WI38 (cell line): ENCODE results near the gene SPATA31E1.

Experiments
- H3K4me3 ChIP-seq: 2 replicates; pipeline ENCODE4 v1.5.1; 2011; ENCODE audit warnings: low read depth, mild to moderate bottlenecking, control low read depth, low read length
- TF ChIP-seq, protein P1 (sequence below): IDR thresholded peaks from 2 replicates; pipeline ENCODE4 v1.5.1; 2012; ENCODE audit warnings: low read depth, mild to moderate bottlenecking, control low read depth, low read length

The SPATA31E1 gene

DNA sequence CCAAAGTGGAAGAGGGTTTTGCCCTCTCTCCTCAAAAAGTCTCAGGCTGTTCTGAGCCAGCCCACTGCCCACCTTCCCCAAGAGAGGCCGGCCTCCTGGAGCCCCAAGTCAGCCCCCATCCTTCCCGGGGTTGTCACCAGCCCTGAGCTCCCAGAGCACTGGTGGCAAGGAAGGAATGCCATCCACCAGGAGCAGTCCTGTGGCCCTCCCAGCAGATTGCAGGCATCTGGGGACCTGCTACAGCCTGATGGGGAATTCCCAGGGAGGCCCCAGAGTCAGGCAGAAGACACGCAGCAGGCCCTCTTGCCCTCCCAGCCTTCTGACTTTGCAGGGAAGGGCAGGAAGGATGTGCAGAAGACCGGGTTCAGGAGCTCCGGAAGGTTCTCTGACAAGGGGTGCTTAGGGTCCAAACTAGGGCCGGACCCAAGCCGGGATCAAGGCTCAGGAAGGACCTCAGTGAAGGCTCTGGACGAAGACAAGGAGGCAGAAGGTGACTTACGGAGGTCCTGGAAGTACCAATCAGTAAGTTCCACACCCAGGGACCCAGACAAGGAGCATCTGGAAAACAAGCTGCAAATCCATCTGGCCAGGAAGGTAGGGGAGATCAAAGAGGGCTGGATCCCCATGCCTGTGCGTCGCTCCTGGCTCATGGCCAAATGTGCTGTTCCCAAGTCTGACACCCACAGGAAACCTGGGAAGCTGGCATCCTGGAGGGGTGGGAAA, 3.7 kb downstream of the SPATA31E1 start:
- TF ChIP-seq, protein P1, sequence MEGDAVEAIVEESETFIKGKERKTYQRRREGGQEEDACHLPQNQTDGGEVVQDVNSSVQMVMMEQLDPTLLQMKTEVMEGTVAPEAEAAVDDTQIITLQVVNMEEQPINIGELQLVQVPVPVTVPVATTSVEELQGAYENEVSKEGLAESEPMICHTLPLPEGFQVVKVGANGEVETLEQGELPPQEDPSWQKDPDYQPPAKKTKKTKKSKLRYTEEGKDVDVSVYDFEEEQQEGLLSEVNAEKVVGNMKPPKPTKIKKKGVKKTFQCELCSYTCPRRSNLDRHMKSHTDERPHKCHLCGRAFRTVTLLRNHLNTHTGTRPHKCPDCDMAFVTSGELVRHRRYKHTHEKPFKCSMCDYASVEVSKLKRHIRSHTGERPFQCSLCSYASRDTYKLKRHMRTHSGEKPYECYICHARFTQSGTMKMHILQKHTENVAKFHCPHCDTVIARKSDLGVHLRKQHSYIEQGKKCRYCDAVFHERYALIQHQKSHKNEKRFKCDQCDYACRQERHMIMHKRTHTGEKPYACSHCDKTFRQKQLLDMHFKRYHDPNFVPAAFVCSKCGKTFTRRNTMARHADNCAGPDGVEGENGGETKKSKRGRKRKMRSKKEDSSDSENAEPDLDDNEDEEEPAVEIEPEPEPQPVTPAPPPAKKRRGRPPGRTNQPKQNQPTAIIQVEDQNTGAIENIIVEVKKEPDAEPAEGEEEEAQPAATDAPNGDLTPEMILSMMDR: no peak
- H3K4me3 ChIP-seq: no peak overlapping the region

DNA sequence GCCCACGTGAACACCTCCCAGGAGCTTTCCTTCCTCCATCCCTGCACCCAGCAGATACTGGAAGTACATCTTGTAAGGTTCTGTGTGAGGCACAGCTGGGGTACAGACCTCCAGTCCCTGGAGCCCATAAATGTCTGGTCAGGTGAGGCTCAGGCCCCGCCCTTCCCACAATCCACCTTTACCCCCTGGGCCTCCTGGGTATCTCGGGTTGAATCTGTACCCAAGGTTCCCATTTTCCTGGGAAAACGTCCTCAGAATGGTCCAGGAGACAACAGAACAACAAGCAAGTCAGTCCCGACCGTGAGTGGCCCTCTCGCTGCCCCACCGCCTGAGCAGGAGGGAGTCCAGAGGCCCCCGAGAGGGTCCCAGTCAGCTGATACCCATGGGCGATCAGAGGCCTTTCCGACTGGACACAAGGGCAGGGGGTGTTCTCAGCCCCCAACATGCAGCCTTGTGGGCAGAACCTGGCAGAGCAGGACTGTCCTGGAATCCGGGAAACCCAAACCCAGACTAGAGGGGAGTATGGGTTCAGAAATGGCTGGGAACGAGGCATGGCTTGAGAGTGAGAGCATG, 4.3 kb downstream of the SPATA31E1 start:
- TF ChIP-seq, protein P1: no peak
- no peak overlapping the region for H3K4me3 ChIP-seq

DNA sequence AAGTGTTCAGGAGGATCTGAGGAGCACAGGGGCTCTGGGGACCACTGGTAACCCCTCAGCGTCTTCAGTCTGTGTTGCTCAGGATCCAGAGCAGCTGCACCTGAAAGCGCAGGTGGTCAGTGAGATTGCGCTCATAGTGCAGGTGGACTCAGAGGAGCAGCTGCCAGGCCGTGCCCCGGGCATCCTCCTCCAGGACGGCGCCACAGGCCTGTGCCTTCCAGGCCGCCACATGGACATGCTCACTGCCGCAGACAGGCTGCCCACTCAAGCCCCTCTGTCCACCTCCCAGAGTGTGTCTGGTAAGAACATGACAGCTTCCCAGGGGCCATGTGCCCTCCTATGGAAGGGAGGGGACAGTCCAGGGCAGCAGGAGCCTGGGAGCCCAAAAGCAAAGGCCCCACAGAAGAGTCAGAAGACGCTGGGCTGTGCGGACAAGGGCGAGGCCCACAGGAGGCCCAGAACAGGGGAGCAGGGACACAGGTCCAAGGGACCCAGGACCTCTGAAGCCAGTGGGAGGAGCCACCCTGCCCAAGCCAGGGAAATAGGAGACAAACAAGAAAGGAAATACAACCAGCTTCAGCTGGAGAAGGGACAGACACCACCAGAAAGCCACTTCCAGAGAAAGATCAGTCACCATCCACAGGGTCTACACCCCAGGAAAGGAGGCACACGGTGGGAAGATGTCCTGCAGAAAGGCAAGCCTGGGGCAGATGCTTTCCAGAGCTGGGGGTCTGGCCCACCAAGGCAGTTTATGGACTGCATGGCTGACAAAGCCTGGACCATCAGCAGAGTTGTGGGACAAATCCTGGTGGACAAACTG, 5.2 kb downstream of the SPATA31E1 start:
- TF ChIP-seq, protein P1: no peak

DNA sequence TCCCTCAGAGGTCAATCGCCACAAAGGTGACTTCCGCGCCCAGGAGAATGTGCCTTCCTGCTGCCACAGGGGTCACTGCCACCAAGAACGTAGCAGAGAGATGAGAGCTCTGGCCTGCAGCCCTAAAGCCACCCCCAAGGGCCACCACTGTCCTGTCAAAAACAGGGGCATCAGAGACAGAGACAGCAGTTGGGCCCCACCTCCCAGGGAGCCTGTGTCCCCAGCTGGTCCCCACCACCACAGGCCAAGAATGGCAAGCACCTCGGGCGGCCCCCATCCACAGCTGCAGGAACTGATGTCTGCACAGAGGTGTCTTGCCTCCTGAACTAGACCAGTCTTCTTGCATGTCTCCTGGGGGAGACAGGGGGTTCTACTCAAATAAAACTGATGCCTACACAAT, 5.8 kb downstream of the SPATA31E1 start:
- no peak overlapping the region for H3K4me3 ChIP-seq
- TF ChIP-seq, protein P1: no peak

More for the DNA sequence above, 5.2 kb downstream of the SPATA31E1 start:
- H3K4me3 ChIP-seq: no peak overlapping the region

DNA sequence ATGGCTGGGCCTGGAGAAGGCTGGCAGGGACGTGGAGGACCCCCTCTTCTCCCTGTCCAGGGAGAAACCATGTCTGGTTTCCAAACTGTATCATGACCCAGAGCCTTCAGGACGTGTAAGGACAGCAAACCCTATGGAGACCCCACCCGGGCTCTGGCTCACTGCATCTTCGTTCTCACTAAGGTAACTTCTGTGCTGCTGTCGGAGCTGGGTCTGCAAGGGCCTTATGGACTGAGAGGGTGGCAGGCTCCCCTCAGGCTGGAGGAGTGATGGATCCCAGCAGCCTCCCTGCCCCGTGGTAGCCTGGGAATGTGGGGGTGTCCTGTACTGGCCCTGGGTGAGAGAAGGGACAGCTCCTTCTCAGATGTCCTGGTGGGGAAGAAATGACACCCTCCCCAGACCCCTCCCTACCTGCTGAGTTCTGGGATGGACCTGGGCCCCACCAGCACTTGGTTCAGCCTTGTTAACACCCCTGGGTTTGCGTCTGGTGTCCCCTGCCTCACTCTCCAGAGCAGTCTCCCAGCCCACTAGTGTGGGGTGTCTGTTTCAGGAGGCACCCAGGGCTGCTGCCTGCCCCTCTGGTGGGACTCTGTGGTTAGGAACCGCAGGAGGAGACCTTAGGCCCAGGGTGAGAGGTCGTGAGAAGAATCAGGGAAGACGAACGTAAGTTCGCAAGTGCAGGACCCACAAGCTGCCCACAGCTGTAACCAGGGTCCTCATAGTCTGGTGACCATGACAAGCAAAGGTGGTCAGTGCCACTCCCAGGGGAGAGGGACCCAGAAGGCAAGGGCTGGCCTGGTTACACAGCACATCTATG, 6.6 kb downstream of the SPATA31E1 start:
- TF ChIP-seq, protein P1: no peak
- H3K4me3 ChIP-seq: no peak overlapping the region

DNA sequence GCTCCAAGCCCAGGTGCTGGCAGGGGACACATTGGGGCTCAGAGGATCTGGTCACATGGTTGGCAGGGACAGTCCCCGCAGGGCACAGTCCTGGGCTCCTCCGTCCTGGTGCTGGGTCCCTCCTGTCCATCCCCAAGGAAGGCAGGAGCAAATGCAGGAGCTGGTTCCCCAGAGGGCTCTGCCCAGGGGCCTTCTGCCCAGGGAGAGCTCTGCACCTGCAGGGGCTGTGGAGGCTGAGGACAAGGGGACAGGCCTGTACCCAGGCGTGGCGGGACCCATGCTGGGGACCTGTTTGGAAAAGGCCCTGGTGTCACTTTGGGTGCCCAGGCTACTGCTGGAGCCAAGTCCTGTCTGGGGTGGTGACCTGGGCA, 7.2 kb downstream of the SPATA31E1 start:
- TF ChIP-seq, protein P1: no peak
- no peak overlapping the region for H3K4me3 ChIP-seq
